ENCODE results near the gene FAM187B.
"Not testable (repeated sequence)": the region's sequence is repeated elsewhere in the genome, so short reads cannot be mapped to it uniquely, and the experiment has no call there.

FAM187B gene

GRCh38 chr19:35261356-35262100, 33.0 kb upstream of the FAM187B start:
- no peak for DNase-seq

DNA sequence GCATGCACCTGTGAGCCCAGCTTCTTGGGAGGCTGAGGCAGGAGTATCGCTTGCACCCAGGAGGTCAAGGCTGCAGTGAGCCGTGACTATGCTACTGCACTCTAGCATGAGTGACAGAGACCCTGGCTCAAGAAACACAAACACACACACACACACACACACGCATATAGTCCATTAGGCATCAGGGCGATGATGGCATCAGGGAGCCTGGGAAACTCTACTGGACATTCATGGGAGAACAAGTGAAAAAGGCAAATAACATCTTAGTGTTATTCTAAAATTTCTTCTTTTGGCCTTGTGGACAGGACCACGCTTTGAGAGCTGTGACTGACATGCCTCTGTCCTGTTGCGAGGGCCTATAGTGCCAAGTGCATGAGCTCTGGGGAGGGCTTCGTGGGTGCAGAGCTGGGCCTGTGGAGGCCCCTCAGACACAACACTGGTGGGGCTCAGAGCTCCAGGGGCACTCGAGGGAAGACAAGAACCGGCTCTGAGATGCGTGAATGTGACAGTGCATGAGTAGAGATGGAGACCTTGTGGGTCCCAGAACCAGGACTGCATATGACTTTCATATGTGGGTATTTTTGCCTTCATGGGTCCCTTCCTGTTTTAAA, 32.3 kb upstream of the FAM187B start:
- DNase-seq = no peak

GRCh38 chr19:35257113-35257461, 28.5 kb upstream of the FAM187B start:
- DNase-seq = no peak

GRCh38 chr19:35256566-35256965, 28.0 kb upstream of the FAM187B start:
- no peak for DNase-seq

GRCh38 chr19:35254341-35255297, 26.1 kb upstream of the FAM187B start:
- no peak for DNase-seq

DNA sequence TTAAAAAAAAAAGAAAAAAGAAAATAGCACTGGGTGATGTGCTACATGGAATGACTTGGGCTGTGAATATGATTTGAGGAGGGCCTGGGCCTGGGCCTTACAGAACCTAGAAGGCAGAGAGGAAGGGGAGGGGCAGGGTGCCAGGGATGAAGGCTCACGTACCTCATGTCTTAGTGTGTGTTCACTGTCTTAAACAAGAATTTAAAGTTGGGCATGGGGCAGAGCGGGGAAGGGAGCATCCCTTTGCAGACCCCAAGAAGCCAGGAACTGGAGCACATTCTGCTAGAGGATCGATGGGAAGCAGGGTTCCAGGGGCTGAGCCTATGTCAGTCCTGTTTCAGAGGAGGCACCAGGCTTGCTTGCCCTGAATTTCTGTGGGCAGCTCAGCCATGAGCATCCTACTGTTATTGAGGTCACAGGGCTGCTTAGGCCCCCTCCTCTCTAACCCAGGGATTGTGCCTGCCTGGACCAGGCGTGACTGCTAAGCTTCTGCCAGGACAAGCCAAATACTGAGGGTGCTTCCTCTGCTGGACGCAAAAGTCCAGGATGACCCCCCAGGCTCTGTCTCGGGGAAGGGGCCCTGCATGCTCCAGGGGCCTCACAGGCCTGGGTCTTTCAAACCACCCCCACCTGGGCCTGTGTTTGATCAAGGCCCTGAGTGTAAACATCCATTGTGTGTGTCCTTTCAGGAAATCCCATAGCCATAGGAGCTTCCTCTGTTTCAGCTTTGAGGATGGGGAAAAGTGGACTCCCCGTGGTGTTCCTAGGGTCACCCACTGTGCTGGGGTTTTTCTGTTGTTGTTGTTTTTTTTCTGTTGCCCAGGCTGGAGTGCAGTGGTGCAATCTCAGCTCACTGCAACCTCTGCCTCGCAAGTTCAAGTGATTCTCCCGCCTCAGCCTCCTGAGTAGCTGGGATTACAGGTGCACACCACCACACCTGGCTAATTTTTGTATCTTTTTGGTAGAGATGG, 25.1 kb upstream of the FAM187B start:
- DNase-seq = no peak

GRCh38 chr19:35251456-35251855, 22.9 kb upstream of the FAM187B start:
- no peak for DNase-seq

- no peak for DNase-seq
Observed at GRCh38 chr19:35249848-35250711, 21.5 kb upstream of the FAM187B start.

GRCh38 chr19:35249146-35249847, 20.8 kb upstream of the FAM187B start:
- DNase-seq = no peak

GRCh38 chr19:35248310-35249145, 20.0 kb upstream of the FAM187B start, which contains the start of gene LSR:
TSS of gene LSR (plus strand) at chr19:35249002. CDS start at chr19:35249023, 21 bp downstream.
- peak; percentile 77 for DNase-seq

- peak; percentile 61 for DNase-seq
Observed at GRCh38 chr19:35247526-35248309, 19.2 kb upstream of the FAM187B start.

DNA sequence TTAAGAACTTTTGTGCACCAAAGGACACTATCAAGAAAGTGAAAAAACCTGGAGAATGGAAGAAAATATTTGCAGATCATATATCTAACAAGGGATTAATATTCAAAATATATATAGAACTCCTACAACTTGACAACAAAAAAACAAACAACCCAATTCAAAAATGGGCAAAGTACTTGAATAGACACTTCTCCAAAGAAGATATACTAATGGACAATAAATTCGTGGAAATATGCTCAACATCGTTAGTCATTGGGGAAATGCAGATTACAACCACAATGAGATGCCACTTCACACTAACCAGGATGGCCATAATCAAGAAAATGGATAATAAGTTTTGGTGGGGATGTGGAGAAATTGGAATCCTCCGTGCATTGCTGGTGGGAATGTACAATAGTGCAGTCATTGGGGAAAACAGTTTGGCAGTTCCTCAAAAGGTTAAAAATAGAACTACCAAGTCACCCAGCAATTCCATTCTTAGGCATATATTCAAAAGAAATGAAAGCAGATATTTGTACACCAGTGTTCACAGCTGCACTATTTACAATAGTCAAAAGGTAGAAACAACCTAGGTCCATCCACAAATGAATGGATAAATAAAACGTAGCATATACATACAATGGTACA, 18.0 kb upstream of the FAM187B start:
- no peak for DNase-seq

GRCh38 chr19:35241417-35241816, 12.9 kb upstream of the FAM187B start:
- DNase-seq = no peak

GRCh38 chr19:35240327-35240726, 11.8 kb upstream of the FAM187B start:
- no peak for DNase-seq

- DNase-seq = not testable (repeated sequence)
Observed at GRCh38 chr19:35239597-35239996, 11.1 kb upstream of the FAM187B start.

GRCh38 chr19:35236638-35237400, 8.3 kb upstream of the FAM187B start:
- DNase-seq = no peak

DNA sequence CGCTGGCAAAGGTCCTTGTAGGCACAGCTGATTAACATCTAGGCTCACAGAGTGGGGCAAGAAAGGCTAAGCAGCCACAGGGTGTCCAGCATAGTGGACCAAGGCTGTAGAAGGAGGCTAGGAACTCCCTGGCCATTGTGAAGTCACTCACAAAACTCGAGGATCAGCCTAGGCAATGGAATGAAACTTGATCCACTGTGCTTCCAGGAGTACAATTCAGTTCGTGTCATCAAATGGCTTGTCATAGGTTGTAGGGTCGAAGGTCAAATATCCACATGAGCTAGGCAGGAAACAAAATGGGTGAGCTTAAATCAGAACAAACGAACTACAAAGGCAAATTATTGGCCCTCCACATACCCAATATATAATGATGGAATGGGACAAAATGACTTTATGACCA, 4.4 kb upstream of the FAM187B start:
- no peak for DNase-seq

Data from stimulated activated naive CD4-positive, alpha-beta T cell treated with Interleukin-2 at 50 U/mL for 16 hours (primary cell).